Measurements from ENCODE around the gene SDK1. TPM values are rescaled to one million over a fixed set of nuclear protein-coding genes. Genes with fewer than 3 reads are reported as not detected.

SDK1 gene
- polyA plus RNA-seq, 1 donor from 2014 or later, result not detected

- Mint-ChIP-seq H3K4me1 (no peaks in the 10 kb centered on the region), H3K27ac (no peak overlapping the region), H3K36me3 (peaks cover 2% of the 10 kb centered on the region), H3K4me3 (no peak overlapping the region), H3K9me3 (no peaks in the 10 kb centered on the region), H3K27me3 (no peaks in the 10 kb centered on the region)
Observed at GRCh38 chr7:4102231-4102841, 801.3 kb downstream of the SDK1 start.

- Mint-ChIP-seq H3K27ac (no peak overlapping the region), H3K9me3 (no peaks in the 10 kb centered on the region), H3K27me3 (no peaks in the 10 kb centered on the region), H3K4me1 (no peaks in the 10 kb centered on the region), H3K4me3 (no peak overlapping the region), H3K36me3 (peaks cover 2% of the 10 kb centered on the region)
Observed at GRCh38 chr7:4103352-4104091, 802.5 kb downstream of the SDK1 start.

DNA sequence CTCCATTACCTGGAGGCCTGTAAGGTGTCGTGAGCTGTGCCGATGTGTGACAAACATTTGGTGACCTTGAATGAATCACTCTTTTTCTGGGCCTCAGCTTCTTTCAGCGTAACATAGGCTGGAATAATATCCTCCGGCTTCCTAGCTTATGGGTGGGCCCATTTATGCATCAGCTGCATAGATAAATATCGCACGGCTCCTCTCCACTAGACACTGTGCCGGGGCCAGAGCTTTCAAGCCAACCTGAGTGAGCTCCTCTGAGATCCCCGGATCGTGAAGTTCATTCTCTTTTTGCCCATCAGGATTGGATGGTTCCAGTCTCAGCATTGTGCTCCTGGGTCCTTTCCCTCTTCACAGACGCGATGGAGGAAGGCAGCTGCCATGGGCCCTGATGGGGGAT, 806.8 kb downstream of the SDK1 start:
- Mint-ChIP-seq H3K27me3 (no peaks in the 10 kb centered on the region), H3K4me3 (no peak overlapping the region), H3K36me3 (peaks cover 1% of the 10 kb centered on the region), H3K9me3 (no peaks in the 10 kb centered on the region), H3K27ac (no peak overlapping the region), H3K4me1 (no peaks in the 10 kb centered on the region)

- H3K27me3 Mint-ChIP-seq, result no peaks in the 10 kb centered on the region
- no peaks in the 10 kb centered on the region for H3K9me3 Mint-ChIP-seq
- no peaks in the 10 kb centered on the region for H3K4me1 Mint-ChIP-seq
- H3K4me3 Mint-ChIP-seq, result no peak overlapping the region
- H3K36me3 Mint-ChIP-seq, result peaks cover 1% of the 10 kb centered on the region
- H3K27ac Mint-ChIP-seq, result no peak overlapping the region
Observed at GRCh38 chr7:4108951-4109350, 807.9 kb downstream of the SDK1 start.

DNA sequence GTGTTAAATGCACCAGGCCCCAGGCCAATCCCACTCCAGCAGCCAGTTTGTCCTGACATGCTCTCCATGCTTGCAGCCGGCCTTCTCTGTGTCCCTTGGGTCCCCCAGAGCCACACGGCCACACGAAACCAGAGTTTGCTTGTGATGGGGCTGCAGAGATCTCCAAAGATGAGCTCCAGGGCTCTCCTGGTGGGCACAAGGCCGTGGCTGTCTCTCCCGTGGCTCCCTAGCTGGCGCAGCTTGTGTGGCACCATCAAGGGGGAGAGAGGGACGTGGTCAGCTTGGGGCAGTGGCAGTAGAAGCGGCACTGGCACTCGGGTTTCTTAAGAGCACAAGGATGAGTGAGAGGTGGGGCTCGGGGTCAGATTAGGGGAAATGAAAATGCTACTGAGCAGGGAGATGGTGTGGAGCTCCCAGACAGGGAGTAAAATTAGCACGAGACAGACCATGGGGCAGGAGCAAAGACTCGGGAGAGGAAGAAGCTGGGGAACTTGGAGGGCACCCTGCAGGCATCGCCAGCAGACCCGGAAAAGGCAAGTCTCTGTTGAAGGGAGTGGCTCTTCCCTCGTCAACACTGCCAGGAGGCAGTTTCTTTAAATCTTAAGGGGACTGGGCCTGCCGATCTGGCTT, 808.5 kb downstream of the SDK1 start:
- Mint-ChIP-seq H3K4me3 (no peak overlapping the region), H3K4me1 (no peaks in the 10 kb centered on the region), H3K27me3 (no peaks in the 10 kb centered on the region), H3K9me3 (peaks cover 0 to under 1% (median 0%) of the 10 kb centered on the region in 3 donors), H3K27ac (no peak overlapping the region), H3K36me3 (peaks cover 1% of the 10 kb centered on the region)

DNA sequence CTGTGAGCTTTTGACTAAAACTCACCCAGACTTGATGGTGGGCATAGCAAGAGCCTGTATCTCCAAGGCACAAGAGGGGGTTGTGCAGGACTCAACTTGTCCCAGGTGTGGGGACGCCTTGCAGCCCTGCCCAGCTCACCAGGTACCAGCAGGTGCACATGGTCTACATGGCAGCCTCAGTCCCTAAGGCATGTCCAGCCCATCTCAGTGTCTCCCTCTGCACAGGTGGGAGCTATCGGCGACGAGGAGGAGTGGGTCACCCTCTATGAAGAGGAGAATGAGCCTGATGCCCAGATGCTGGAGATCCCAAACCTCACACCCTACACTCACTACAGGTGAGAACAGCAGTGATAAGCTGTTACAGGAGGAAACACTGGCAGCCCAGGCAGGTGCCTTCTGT, 809.4 kb downstream of the SDK1 start:
- peaks cover 0 to 4% (median 0%) of the 10 kb centered on the region in 3 donors for H3K9me3 Mint-ChIP-seq
- H3K4me1 Mint-ChIP-seq, result no peaks in the 10 kb centered on the region
- no peak overlapping the region for H3K4me3 Mint-ChIP-seq
- H3K36me3 Mint-ChIP-seq, result peaks cover 1% of the 10 kb centered on the region
- no peaks in the 10 kb centered on the region for H3K27me3 Mint-ChIP-seq
- no peak overlapping the region for H3K27ac Mint-ChIP-seq

DNA sequence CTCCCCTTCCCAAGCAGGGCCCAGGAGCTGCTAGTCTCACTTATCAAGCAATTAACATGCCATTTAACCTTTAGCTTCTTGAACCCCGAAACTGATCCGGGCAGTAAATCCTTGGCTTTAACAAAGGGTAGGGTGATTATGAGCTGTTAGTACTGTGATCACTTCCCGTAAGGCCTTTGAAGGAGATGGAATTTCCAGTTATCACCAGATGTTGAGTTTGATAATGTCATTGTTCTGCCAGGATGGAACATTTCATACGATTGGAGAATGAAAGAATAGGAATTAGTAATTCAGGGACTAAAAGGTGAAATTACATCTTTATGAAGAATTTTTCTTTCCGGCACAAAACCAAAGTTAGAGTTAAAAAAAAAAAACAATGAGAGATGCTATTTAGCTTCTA, 810.1 kb downstream of the SDK1 start:
- Mint-ChIP-seq H3K27me3 (no peaks in the 10 kb centered on the region), H3K4me3 (no peak overlapping the region), H3K4me1 (no peaks in the 10 kb centered on the region), H3K27ac (no peak overlapping the region), H3K36me3 (peaks cover 1% of the 10 kb centered on the region), H3K9me3 (peaks cover 2 to 4% (median 2%) of the 10 kb centered on the region in 3 donors)

DNA sequence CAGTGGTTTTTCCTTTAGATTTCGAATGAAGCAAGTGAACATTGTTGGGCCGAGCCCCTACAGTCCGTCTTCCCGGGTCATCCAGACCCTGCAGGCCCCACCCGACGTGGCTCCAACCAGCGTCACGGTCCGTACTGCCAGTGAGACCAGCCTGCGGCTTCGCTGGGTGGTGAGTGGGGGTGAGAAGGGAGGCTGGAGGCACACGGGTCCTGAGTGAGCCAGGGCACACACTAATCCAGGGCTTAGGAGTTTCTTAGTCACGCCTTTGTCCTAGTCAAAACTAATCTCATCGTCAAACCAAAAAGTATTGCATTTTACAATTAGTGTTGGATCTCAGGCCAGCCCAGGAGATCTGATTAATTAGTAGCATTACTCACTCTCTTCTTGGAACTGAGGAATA, 812.2 kb downstream of the SDK1 start:
- Mint-ChIP-seq H3K27ac (no peak overlapping the region), H3K36me3 (peaks cover 3% of the 10 kb centered on the region), H3K4me3 (no peak overlapping the region), H3K27me3 (no peaks in the 10 kb centered on the region), H3K9me3 (peaks cover 2 to 5% (median 2%) of the 10 kb centered on the region in 3 donors), H3K4me1 (no peaks in the 10 kb centered on the region)

GRCh38 chr7:4113976-4114375, 812.9 kb downstream of the SDK1 start:
- peaks cover 2 to 10% (median 6%) of the 10 kb centered on the region in 3 donors for H3K9me3 Mint-ChIP-seq
- no peaks in the 10 kb centered on the region for H3K4me1 Mint-ChIP-seq
- no peak overlapping the region for H3K4me3 Mint-ChIP-seq
- no peak overlapping the region for H3K27ac Mint-ChIP-seq
- H3K36me3 Mint-ChIP-seq, result peaks cover 5% of the 10 kb centered on the region
- H3K27me3 Mint-ChIP-seq, result no peaks in the 10 kb centered on the region

- Mint-ChIP-seq H3K9me3 (peaks cover 6 to 16% (median 10%) of the 10 kb centered on the region in 3 donors), H3K27ac (no peak overlapping the region), H3K36me3 (peaks cover 5% of the 10 kb centered on the region), H3K4me1 (no peaks in the 10 kb centered on the region), H3K27me3 (no peaks in the 10 kb centered on the region), H3K4me3 (no peak overlapping the region)
Observed at GRCh38 chr7:4115442-4115841, 814.4 kb downstream of the SDK1 start.

GRCh38 chr7:4115941-4116610, 815.0 kb downstream of the SDK1 start:
- Mint-ChIP-seq H3K27ac (no peak overlapping the region), H3K27me3 (no peaks in the 10 kb centered on the region), H3K9me3 (peaks cover 6 to 20% (median 10%) of the 10 kb centered on the region in 3 donors), H3K4me3 (no peak overlapping the region), H3K36me3 (peaks cover 3% of the 10 kb centered on the region), H3K4me1 (no peaks in the 10 kb centered on the region)

GRCh38 chr7:4119848-4120247, 818.8 kb downstream of the SDK1 start:
- Mint-ChIP-seq H3K27me3 (peaks cover 4% of the 10 kb centered on the region), H3K36me3 (peaks cover 3% of the 10 kb centered on the region), H3K4me1 (no peaks in the 10 kb centered on the region), H3K4me3 (no peak overlapping the region), H3K9me3 (peaks cover 9 to 26% (median 16%) of the 10 kb centered on the region in 3 donors), H3K27ac (no peak overlapping the region)

DNA sequence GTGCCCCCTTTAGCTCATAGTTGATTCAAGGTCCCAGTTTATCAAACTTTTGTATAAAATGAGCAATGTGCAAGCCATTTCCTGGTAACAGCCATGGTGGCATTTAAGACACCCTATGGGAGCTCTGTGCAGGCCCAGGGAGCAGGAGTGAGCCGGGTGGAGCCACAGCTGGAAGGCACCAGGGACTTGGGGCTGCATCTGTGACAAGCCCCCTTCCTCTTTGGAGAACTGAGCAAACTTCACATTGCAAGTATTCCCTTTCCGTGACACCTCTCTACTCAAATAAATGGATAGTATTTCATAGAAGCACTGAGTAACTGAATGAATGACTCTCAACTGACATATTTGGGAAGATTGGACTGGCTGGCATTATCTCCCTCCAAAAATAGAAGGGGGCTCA, 822.3 kb downstream of the SDK1 start:
- H3K27ac Mint-ChIP-seq, result no peak overlapping the region
- H3K36me3 Mint-ChIP-seq, result peaks cover 2% of the 10 kb centered on the region
- no peak overlapping the region for H3K4me3 Mint-ChIP-seq
- peaks cover 11 to 23% (median 13%) of the 10 kb centered on the region in 3 donors for H3K9me3 Mint-ChIP-seq
- no peaks in the 10 kb centered on the region for H3K4me1 Mint-ChIP-seq
- H3K27me3 Mint-ChIP-seq, result peaks cover 4% of the 10 kb centered on the region

- peaks cover 10 to 19% (median 11%) of the 10 kb centered on the region in 3 donors for H3K9me3 Mint-ChIP-seq
- H3K27me3 Mint-ChIP-seq, result peaks cover 4% of the 10 kb centered on the region
- no peak overlapping the region for H3K4me3 Mint-ChIP-seq
- H3K36me3 Mint-ChIP-seq, result peaks cover 1% of the 10 kb centered on the region
- no peaks in the 10 kb centered on the region for H3K4me1 Mint-ChIP-seq
- H3K27ac Mint-ChIP-seq, result no peak overlapping the region
Observed at GRCh38 chr7:4123823-4124222, 822.8 kb downstream of the SDK1 start.
